ENCODE results near the gene OVOL3.
A peak's percentile ranks its signal among the peaks of the same experiment; 100 is the strongest.

The OVOL3 gene

GRCh38 chr19:36152019-36152351 lies 41.0 kb downstream of the OVOL3 start:
- DNase-seq (ENCODE audit: low read depth), result no peak
- H3K4me3 ChIP-seq (ENCODE audit: low read length), result peak overlapping the region; percentile 89
- H3K27me3 ChIP-seq (replicated peaks; ENCODE audit: control insufficient read depth, insufficient read depth, low read length), result no peaks in the 10 kb centered on the region
- H3K9ac ChIP-seq (ENCODE audit: low read length), result peak overlapping the region; percentile 97
- H3K36me3 ChIP-seq (ENCODE audit: control insufficient read depth, insufficient read depth, low read length, severe bottlenecking), result peaks cover 26% of the 10 kb centered on the region
- no peaks in the 10 kb centered on the region for H3K9me3 ChIP-seq (ENCODE audit: control insufficient read depth, low read length)
- H3K4me1 ChIP-seq (ENCODE audit: control insufficient read depth, insufficient read depth, low read length), result peaks cover 13% of the 10 kb centered on the region

- no peak for DNase-seq (ENCODE audit: low read depth)
- Histone ChIP-seq H3K9me3 (ENCODE audit: control insufficient read depth, low read length) (no peaks in the 10 kb centered on the region), H3K9ac (ENCODE audit: low read length) (peak within 1 kb of the TSS; percentile 97), H3K4me1 (ENCODE audit: control insufficient read depth, insufficient read depth, low read length) (peaks cover 13% of the 10 kb centered on the region), H3K4me3 (ENCODE audit: low read length) (peak within 1 kb of the TSS; percentile 89), H3K27me3 (replicated peaks; ENCODE audit: control insufficient read depth, insufficient read depth, low read length) (no peaks in the 10 kb centered on the region), H3K36me3 (ENCODE audit: control insufficient read depth, insufficient read depth, low read length, severe bottlenecking) (peaks cover 22% of the 10 kb centered on the region)
Measured at GRCh38 chr19:36152352-36153091, 41.6 kb downstream of the OVOL3 start, which contains the start of gene COX7A1. TSS of gene COX7A1 (minus strand) at chr19:36152447. CDS start at chr19:36152407, 40 bp downstream.

- Histone ChIP-seq H3K4me3 (ENCODE audit: low read length) (peak overlapping the region; percentile 89), H3K9ac (ENCODE audit: low read length) (peak overlapping the region; percentile 97), H3K9me3 (ENCODE audit: control insufficient read depth, low read length) (no peaks in the 10 kb centered on the region), H3K27me3 (replicated peaks; ENCODE audit: control insufficient read depth, insufficient read depth, low read length) (no peaks in the 10 kb centered on the region), H3K36me3 (ENCODE audit: control insufficient read depth, insufficient read depth, low read length, severe bottlenecking) (peaks cover 17% of the 10 kb centered on the region), H3K4me1 (ENCODE audit: control insufficient read depth, insufficient read depth, low read length) (peaks cover 13% of the 10 kb centered on the region)
- no peak for DNase-seq (ENCODE audit: low read depth)
Measured at GRCh38 chr19:36153126-36153525, 42.2 kb downstream of the OVOL3 start.

- no peak for DNase-seq (ENCODE audit: low read depth)
- no peak overlapping the region for H3K9ac ChIP-seq (ENCODE audit: low read length)
- H3K4me1 ChIP-seq (ENCODE audit: control insufficient read depth, insufficient read depth, low read length), result no peaks in the 10 kb centered on the region
- peaks cover 3% of the 10 kb centered on the region for H3K36me3 ChIP-seq (ENCODE audit: control insufficient read depth, insufficient read depth, low read length, severe bottlenecking)
- H3K4me3 ChIP-seq (ENCODE audit: low read length), result no peak overlapping the region
- H3K9me3 ChIP-seq (ENCODE audit: control insufficient read depth, low read length), result no peaks in the 10 kb centered on the region
- no peaks in the 10 kb centered on the region for H3K27me3 ChIP-seq (replicated peaks; ENCODE audit: control insufficient read depth, insufficient read depth, low read length)
Measured at GRCh38 chr19:36160821-36161596, 50.1 kb downstream of the OVOL3 start.

Data from adipocyte (in vitro differentiated cells).